Measurements from ENCODE around the gene SPINK4.

Gene SPINK4

DNA sequence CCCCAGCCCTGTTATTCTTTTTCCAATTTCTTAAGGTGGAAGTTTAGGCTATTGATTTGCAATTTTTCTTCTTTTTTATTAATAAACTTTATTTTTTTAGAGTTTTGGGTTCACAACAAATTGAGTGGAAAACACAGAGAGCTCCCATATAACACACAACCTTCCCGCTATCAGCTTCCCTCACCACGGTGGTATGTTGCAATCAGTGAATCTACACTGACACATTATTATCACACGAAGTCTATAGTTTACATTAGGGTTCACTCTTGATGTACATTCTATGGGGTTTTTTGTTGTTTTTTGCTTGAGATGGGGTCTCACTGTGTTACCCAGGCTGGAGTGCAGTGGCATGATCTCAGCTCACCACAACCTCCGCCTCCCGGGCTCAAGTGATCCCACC, 45.5 kb downstream of the SPINK4 start:
- no peak overlapping the region for H3K4me3 ChIP-seq (ENCODE audit: low read depth in 1 of 2, low read length in 1 of 2)
- peaks cover 36% of the 10 kb centered on the region for H3K36me3 ChIP-seq
- H3K27me3 ChIP-seq: no peaks in the 10 kb centered on the region
- TF ChIP-seq, protein P1, sequence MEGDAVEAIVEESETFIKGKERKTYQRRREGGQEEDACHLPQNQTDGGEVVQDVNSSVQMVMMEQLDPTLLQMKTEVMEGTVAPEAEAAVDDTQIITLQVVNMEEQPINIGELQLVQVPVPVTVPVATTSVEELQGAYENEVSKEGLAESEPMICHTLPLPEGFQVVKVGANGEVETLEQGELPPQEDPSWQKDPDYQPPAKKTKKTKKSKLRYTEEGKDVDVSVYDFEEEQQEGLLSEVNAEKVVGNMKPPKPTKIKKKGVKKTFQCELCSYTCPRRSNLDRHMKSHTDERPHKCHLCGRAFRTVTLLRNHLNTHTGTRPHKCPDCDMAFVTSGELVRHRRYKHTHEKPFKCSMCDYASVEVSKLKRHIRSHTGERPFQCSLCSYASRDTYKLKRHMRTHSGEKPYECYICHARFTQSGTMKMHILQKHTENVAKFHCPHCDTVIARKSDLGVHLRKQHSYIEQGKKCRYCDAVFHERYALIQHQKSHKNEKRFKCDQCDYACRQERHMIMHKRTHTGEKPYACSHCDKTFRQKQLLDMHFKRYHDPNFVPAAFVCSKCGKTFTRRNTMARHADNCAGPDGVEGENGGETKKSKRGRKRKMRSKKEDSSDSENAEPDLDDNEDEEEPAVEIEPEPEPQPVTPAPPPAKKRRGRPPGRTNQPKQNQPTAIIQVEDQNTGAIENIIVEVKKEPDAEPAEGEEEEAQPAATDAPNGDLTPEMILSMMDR (IDR thresholded peaks at IDR 0.05): no peak
- no peaks in the 10 kb centered on the region for H3K9me3 ChIP-seq
- peaks cover 17 to 21% of the 10 kb centered on the region in 2 experiments for H3K4me1 ChIP-seq (ENCODE audit: control insufficient read depth in 1 of 2, insufficient read depth in 1 of 2, low read depth in 1 of 2, low read length in 1 of 2)
- H3K27ac ChIP-seq: no peak overlapping the region

GRCh38 chr9:33287087-33287490, 47.1 kb downstream of the SPINK4 start:
- peaks cover 28 to 30% of the 10 kb centered on the region in 2 experiments for H3K4me1 ChIP-seq (ENCODE audit: control insufficient read depth in 1 of 2, insufficient read depth in 1 of 2, low read depth in 1 of 2, low read length in 1 of 2)
- no peaks in the 10 kb centered on the region for H3K27me3 ChIP-seq
- no peaks in the 10 kb centered on the region for H3K9me3 ChIP-seq
- TF ChIP-seq, protein P1 (IDR thresholded peaks at IDR 0.05): peak; percentile 45
- peaks cover 20% of the 10 kb centered on the region for H3K36me3 ChIP-seq
- peak overlapping the region; percentile 96 for H3K27ac ChIP-seq
- H3K4me3 ChIP-seq (ENCODE audit: low read depth in 1 of 2, low read length in 1 of 2): no peak overlapping the region

DNA sequence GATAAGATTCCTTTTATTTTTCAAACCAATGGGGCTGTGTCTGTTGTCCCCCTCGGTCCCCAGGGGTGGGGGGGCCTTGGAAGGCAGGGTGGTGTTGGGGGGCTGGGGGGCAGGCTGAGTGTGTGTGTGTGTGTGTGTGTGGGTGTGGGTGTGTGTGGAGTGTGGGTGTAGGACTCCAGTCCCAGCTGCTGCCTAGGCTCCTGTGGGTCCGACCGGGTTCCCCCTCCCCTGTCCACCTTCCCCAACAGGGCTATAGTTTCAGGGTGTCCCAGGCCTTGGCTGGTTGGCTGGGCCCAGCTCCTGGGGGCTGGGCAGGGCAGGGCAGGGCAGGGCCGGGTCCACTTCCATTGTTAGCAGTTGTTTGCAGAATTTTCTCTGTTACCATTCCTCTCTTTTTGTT, 48.3 kb downstream of the SPINK4 start:
- Histone ChIP-seq H3K4me3 (ENCODE audit: low read depth in 1 of 2, low read length in 1 of 2) (no peak overlapping the region), H3K27me3 (no peaks in the 10 kb centered on the region), H3K27ac (peak overlapping the region; percentile 96), H3K4me1 (ENCODE audit: control insufficient read depth in 1 of 2, insufficient read depth in 1 of 2, low read depth in 1 of 2, low read length in 1 of 2) (peaks cover 28 to 30% of the 10 kb centered on the region in 2 experiments), H3K9me3 (no peaks in the 10 kb centered on the region), H3K36me3 (peaks cover 9% of the 10 kb centered on the region)
- TF ChIP-seq, protein P1 (IDR thresholded peaks at IDR 0.05): no peak

GRCh38 chr9:33288828-33289483, 49.0 kb downstream of the SPINK4 start:
- TF ChIP-seq, protein P1 (IDR thresholded peaks at IDR 0.05): no peak

DNA sequence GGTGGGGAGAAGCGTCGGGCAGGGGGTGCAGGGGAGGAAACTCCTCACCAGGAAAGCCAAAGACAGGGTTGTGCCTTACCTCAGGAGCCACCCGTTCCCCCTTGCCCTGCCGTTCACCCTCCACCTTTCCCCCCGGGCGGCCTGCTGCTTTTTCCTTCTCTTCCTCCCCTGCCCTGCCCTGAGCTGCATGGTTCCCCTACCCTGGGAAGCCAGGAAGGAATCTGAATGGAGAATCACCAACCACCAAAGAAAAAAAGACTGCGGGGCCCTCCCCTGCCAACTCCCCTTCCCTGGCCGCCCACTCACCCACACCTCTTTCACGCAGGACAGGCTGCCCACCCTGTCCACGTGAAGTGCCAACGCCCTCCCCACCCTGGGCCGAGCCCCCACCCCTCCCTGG, 49.5 kb downstream of the SPINK4 start:
- Histone ChIP-seq H3K9me3 (no peaks in the 10 kb centered on the region), H3K4me3 (ENCODE audit: low read depth in 1 of 2, low read length in 1 of 2) (peak overlapping the region; percentile 91 to 98), H3K4me1 (ENCODE audit: control insufficient read depth in 1 of 2, insufficient read depth in 1 of 2, low read depth in 1 of 2, low read length in 1 of 2) (peaks cover 28 to 30% of the 10 kb centered on the region in 2 experiments), H3K36me3 (no peaks in the 10 kb centered on the region), H3K27me3 (no peaks in the 10 kb centered on the region), H3K27ac (peak overlapping the region; percentile 96)
- TF ChIP-seq, protein P1 (IDR thresholded peaks at IDR 0.05): no peak

More at GRCh38 chr9:33288828-33289483, 49.0 kb downstream of the SPINK4 start:
- peaks cover 28 to 30% of the 10 kb centered on the region in 2 experiments for H3K4me1 ChIP-seq (ENCODE audit: control insufficient read depth in 1 of 2, insufficient read depth in 1 of 2, low read depth in 1 of 2, low read length in 1 of 2)
- peak overlapping the region in 1 of 2 experiments; percentile 98 for H3K4me3 ChIP-seq (ENCODE audit: low read depth in 1 of 2, low read length in 1 of 2)
- peaks cover 2% of the 10 kb centered on the region for H3K36me3 ChIP-seq
- no peaks in the 10 kb centered on the region for H3K9me3 ChIP-seq
- peak overlapping the region; percentile 96 for H3K27ac ChIP-seq
- H3K27me3 ChIP-seq: no peaks in the 10 kb centered on the region
